ENCODE data around the gene MICOS13.
"Not testable (repeated sequence)": the region's sequence is repeated elsewhere in the genome, so short reads cannot be mapped to it uniquely, and the experiment has no call there.

MICOS13 gene

DNA sequence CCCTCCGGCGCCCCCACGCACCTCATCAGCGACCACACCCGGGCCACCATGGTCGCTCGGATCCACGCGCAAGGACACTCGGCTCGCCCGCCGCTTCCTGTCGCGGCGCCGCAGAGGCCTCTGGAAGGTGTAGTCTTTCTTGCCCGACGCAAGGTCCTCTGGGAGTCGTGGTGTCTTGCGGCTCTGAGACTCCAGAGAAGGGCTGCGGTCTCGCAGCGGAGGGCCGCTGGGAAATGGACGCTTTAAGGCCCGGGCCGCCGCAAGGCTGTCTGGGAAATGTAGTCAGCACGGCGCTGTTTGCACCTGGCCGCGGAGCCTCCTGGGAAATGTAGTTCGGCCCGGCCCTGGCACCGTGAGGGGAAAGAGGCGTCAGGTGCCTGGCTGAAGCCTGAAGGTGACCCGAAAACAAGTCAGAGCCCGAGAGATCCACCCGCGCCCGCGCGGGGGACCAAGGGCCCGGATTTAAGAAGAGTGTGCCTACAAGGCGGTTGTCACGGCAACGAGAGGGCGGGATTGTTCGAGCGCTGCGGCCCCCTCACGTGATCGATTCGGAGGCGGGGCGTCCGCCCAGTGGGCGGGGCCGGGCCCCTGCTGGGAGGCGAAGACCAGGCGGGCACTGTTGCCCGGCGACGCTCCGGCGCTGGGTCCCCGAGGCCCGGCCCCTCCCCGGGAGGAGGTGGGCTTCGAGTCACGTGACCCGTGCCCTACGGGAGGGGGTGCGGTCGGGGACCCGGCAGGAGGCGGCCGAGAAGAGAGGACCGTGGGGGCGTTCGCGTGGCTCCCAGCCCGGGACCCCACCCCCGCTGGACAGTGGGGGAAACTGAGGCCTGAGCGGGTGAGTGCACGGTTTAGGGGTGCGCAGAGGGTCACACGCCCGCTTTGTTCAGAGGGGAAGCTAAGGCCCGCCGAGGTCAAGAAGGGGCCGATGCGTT, at the start of gene MICOS13, which contains the start of gene HSD11B1L:
MICOS13 (minus strand) TSS at position 80 of the 932 bp plus-strand sequence; CDS start at position 50, 30 bp downstream.
HSD11B1L (plus strand) TSS at position 591 of the 932 bp plus-strand sequence. CDS start 3,806 bp downstream, outside the sequence.
- DNase-seq: peak; percentile 77 to 100 (median 99)

GRCh38 chr19:5727453-5728050, 47.2 kb upstream of the MICOS13 start:
- DNase-seq: no peak

DNA sequence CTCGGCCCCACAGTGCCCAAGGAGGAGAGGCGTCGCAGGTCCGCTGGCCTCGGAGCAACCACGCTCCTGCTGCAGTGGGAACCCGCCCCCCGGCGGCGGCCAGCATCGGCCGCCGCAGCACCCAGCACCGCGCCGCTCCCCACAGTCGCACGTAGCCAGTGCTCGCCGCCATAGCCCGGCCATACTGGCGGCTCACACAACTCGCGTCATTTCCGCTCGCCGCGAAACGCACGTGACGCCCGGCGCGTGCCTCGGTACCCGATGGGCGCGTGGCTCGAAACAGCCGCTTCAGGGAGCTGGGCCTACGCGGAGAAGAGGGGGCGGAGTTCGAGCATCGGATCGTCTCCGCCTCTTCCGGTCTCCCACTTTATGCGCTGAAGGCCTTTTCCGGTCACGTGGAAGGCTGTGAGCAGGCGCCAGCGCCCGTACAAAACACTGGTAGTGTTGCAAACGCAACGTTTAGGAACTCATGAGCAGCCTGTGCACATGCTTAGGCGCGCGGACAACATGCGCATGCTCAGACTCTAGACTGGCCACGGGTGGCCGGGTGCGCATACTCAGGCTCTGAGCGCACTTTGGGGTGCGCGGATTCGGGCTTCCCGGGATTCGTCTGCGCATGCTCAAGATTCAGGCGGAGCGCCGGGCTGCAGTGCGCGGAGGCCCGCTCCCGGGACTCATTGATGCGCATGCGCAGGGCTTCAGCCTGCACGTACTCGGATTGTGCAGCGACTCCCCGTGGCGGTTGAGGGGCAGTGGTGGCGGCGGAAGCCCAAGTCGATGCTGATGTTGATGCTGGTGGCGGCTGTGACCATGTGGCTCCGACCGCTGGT, 39.9 kb upstream of the MICOS13 start, which contains the start of the genes CATSPERD and LONP1:
CATSPERD (plus strand) TSS at position 677 of the 830 bp plus-strand sequence; CDS start at position 778, 101 bp downstream.
LONP1 (minus strand) TSS at position 186 of the 830 bp plus-strand sequence; CDS start at position 172, 14 bp downstream.
- DNase-seq: peak; percentile 88 to 100 (median 97)

DNA sequence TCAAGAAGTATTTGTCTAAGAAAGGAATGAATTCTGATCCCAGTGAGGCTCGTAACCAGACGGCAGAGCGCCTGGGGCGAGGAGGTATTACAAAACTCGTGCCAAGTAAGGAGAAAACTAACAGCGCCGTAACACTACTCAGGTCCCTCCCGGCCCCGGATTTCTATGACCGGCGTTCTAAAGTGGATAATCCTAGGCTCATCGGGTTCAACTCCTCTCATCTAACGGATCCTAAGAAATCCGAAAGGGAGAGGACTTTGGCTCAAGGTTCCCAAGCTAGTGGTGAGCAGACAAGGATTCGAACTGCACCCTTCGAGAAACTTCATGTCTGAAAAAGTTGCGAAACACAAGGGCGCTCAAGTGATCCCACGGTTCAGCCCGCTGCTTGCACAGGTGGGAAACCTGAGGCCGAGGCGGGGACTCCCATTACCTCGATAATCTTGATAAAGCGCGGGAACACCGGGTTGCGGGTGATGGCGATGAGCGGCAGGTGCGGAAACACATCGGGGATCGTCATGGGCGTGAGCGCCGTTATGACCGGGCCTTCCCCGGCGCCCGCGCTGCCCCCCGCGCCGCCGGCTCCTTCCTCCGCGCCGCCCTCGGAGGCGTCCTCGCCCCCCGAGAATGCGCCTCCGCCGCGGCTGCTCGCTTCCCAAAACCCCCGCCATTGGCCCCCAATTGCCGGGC, 39.1 kb upstream of the MICOS13 start:
- no peak for DNase-seq

GRCh38 chr19:5718579-5719273, 38.4 kb upstream of the MICOS13 start:
- DNase-seq: no peak

GRCh38 chr19:5718037-5718578, 37.8 kb upstream of the MICOS13 start:
- DNase-seq: no peak

DNA sequence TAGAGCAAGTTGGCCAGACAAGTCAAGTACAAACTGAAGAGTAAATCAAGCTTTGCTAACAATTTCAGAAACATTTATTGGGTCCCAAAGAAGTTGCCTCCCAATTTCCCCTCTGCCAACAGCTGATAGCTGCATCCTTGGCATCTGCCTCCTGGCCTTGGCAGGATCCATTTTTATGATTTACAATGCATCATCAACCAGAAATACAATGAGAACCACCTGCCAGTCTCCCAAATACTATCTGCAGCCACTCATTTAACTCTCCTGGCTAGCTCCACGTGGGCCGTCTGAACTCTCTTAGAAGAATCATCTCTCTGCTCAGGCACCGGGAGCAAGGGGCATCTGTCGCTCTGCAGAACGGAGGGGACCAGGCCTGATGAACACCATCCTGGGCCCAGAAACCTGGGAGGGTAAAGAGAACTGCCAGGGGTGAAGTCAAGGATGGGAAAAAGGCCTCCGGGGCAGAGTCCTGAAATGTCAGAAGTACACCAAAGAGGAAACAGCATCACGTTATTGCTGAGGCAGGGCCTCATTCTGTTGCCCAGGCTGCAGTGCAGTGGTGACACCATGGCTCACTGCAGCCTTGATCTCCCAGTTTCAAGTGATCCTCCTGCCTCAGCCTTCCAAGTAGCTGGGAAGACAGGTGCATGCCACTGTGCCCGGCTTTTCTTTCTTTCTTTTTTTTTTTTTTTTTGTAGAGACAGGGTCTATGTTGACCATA, 37.1 kb upstream of the MICOS13 start:
- DNase-seq: no peak

DNA sequence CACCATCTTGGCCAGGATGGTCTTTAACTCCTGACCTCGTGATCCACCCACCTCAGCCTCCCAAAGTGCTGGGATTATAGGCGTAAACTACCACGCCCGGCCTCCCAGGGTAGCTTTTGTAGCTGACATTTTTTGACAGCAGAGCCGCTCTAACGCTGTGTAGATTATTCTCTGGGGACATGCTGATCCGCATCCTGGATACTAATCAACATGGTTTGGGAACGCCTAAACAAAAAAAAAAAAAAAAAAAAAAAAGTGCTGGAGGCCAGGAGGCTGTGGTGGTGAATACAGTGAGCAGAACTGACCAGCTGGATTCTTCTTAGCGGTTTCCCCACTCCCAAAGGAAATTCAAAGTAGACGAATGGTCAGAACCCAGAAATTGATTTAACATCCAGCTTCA, 34.5 kb upstream of the MICOS13 start:
- DNase-seq: no peak

GRCh38 chr19:5713228-5713627, 32.9 kb upstream of the MICOS13 start:
- no peak for DNase-seq

DNA sequence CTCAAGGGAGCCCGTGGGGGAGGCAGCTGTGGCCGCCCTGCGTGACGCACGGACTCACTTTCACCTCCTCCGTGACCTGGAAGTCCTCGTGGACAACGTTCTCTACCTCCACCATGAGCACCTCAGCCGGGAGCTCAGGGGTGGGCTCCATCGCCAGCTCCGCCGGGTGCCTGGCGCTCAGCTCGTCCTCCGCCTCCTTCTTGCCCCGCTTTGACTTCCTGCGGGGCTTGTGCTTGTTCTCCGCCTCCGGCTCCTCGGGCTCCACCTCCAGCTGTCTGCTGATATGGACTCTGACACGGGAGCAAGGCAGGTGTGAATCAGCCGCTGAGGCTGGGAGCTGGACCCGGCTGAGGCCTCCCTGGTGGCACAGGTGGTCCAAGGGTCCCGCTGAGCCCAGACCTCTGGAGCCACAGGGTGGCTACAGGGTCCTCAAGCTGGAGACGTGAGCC, 31.4 kb upstream of the MICOS13 start:
- no peak for DNase-seq

GRCh38 chr19:5711025-5711424, 30.7 kb upstream of the MICOS13 start:
- DNase-seq: no peak

DNA sequence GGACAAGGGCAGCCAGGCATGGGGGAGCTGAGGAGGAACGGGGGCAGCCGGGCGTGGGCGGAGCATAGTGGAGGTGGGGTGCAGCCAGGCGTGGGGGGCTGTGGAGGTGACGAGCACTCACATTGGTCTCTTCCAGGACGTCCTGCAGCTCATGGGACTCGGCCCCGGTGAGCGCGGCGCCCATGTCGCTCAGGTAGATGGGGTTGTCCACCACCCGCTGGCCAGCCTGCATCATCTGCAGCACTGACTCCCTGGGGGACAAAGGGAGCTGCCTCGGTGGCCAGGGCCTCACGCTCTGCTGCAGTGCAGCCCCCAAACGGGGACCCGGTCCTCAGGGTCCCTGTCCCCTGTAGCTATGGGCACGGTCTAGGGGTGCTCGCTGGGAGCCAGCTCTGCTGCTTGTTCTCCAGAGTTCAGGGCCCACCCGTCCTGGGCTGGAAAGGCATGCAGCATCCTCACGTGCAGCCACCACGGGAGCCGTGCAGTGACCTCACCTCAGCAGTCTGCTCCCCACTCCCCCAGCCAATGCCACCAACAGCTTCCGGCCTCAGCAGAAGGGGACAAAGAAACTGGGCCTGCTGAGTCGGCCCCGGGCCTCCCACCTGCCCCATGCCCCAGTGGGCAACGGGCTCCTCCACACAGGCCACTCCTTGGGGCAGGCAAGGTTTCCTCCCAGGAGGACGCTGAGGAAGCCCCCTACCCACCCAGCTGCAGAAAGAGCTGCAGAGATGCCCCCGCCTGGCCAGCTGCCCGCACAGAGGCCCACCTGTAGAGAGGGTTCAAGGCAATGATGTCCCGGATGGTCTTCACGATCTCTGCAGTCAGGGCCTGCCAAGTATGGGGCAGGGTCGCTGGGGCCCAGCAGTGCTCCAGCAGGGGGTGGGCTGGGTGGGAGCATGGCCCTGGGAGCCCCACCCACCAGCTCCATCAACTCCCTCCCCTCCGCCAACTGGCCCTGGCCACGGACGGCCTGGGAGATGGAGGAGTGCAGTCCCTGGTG, 27.6 kb upstream of the MICOS13 start:
- DNase-seq: no peak

- no peak for DNase-seq
Observed at GRCh38 chr19:5706876-5707573, 26.7 kb upstream of the MICOS13 start.

- no peak for DNase-seq
Observed at GRCh38 chr19:5705552-5705951, 25.2 kb upstream of the MICOS13 start.

DNA sequence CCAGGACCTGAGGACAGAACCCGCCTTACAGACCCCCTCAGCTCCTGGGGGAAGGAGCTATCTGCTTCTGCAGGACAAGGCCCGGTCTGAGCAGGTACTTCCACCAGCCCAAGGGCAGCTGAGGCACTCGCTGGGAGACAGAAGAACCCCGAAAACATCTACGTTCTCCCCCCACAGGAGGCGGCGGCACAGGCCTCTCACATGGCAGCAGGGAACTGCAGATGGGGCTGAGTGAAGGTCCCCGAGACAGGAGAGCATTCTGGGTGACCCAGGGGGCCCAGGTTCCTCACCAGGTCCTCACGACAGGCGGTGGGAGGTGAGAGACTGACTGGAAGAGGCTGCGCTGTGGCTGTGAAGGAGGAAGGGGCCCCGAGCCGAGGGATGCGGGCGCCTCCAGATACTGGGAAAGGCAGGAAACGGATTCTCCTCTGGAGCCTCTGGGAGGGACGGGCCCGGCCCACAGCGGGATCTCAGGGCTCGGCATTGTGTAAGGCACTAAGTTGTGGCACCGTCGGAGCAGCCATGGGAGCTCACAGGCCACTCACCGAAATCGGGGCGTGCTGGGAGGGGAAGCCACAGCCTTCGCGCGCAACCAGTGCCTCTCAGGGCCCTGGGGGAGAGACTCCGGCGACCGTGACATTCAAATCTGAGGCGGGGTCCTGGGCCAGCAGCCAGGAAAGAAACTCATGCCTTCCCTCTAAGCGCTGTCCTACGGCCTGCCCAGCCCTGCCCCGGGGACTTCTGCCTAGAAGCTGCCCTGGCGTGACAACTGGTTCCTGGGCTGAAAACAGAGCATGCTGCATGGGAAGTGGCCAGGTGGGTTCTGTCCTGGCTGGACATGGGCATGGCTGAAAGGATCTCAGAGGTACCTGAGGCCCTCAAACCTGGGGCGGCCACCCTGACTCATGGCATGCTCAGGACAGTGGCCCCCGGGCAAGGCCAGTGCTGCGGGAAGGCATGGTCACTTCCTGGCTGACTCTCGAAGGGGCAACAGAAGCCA, 23.8 kb upstream of the MICOS13 start:
- no peak for DNase-seq

DNA sequence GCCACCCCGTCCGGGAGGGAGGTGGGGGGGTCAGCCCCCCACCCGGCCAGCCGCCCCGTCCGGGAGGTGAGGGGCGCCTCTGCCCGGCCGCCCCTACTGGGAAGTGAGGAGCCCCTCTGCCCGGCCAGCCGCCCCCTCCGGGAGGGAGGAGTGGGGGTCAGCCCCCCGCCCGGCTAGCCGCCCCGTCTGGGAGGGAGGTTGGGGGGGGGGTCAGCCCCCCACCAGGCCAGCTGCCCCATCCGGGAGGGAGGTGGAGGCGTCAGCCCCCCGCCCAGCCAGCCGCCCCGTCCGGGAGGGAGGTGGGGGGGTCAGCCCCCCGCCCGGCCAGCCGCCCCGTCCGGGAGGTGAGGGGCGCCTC, 21.7 kb upstream of the MICOS13 start:
- not testable (repeated sequence) for DNase-seq
